BE2C (cell line): ENCODE measurements around the gene ALDH3B2. TPM values are rescaled to one million over a fixed set of nuclear protein-coding genes. Genes with fewer than 3 reads are reported as not detected.
"Not testable (repeated sequence)": the region's sequence is repeated elsewhere in the genome, so short reads cannot be mapped to it uniquely, and the experiment has no call there.

Experiments
- DNase-seq: peaks from one replicate; pipeline ENCODE4 v3.0.0-alpha.2; 2020
- H3K27me3 ChIP-seq: fragments of 250-450 bp; sonication (Bioruptor Pico); 2 replicates; pipeline ENCODE4 v1.5.1; 2020; ENCODE audit warnings: mild to moderate bottlenecking
- H3K36me3 ChIP-seq: fragments of 250-450 bp; sonication (Bioruptor Pico); 2 replicates; pipeline ENCODE4 v1.5.1; 2020; ENCODE audit warnings: mild to moderate bottlenecking
- H3K4me1 ChIP-seq: fragments of 250-450 bp; sonication (Bioruptor Pico); 2 replicates; pipeline ENCODE4 v1.5.1; 2020
- H3K4me3 ChIP-seq: 2 replicates; pipeline ENCODE4 v1.5.1; 2011; ENCODE audit warnings: low read depth, low read length
- H3K9me3 ChIP-seq: fragments of 250-450 bp; sonication (Bioruptor Pico); 2 replicates; pipeline ENCODE4 v1.5.1; 2020
- CTCF ChIP-seq: IDR thresholded peaks from 2 replicates; pipeline ENCODE4 v1.5.1; 2012; ENCODE audit warnings: mild to moderate bottlenecking, low read depth, low read length
- polyA plus RNA-seq: library from polyadenylated mRNA; unstranded; fragments of >200 nt; gene quantifications from one replicate; pipeline ENCODE4 v1.2.1, GENCODE V29; 2012; ENCODE audit warnings: low read depth, missing spikeins; ENCODE audit not compliant: insufficient read length, insufficient read depth

Gene ALDH3B2
- polyA plus RNA-seq = not detected

GRCh38 chr11:67674442-67674871 lies at the start of gene ALDH3B2:
TSS of gene ALDH3B2 (minus strand) at chr11:67674623. CDS start at chr11:67666935, 7,688 bp downstream.
- no peaks in the 10 kb centered on the region; the same call in 1 of the 2 replicates for H3K9me3 ChIP-seq
- H3K27me3 ChIP-seq = peaks cover 45% of the 10 kb centered on the region
- no peak for DNase-seq
- H3K4me1 ChIP-seq = no peaks in the 10 kb centered on the region
- no peaks in the 10 kb centered on the region for H3K36me3 ChIP-seq
- no peak for TF ChIP-seq CTCF
- H3K4me3 ChIP-seq = no peak within 1 kb of the TSS

GRCh38 chr11:67723036-67723435 lies 48.6 kb upstream of the ALDH3B2 start:
- H3K4me3 ChIP-seq, DNase-seq, H3K36me3 ChIP-seq, H3K4me1 ChIP-seq, H3K9me3 ChIP-seq, H3K27me3 ChIP-seq: not testable (repeated sequence)

GRCh38 chr11:67716226-67716625 lies 41.8 kb upstream of the ALDH3B2 start:
- H3K27me3 ChIP-seq, H3K9me3 ChIP-seq, H3K4me3 ChIP-seq, DNase-seq, H3K4me1 ChIP-seq, H3K36me3 ChIP-seq: not testable (repeated sequence)

GRCh38 chr11:67715801-67716200 lies 41.4 kb upstream of the ALDH3B2 start:
- H3K4me1 ChIP-seq, DNase-seq, H3K9me3 ChIP-seq, H3K36me3 ChIP-seq, H3K27me3 ChIP-seq, H3K4me3 ChIP-seq: not testable (repeated sequence)

- not testable (repeated sequence) for H3K4me1 ChIP-seq, H3K36me3 ChIP-seq, H3K4me3 ChIP-seq, H3K27me3 ChIP-seq, H3K9me3 ChIP-seq
- DNase-seq = peak; percentile 62
- peak; percentile 26 for TF ChIP-seq CTCF
Observed at GRCh38 chr11:67713892-67714509, 39.6 kb upstream of the ALDH3B2 start.

- H3K9me3 ChIP-seq, DNase-seq, H3K4me1 ChIP-seq, H3K27me3 ChIP-seq, H3K36me3 ChIP-seq, H3K4me3 ChIP-seq: not testable (repeated sequence)
Observed at GRCh38 chr11:67711676-67712075, 37.3 kb upstream of the ALDH3B2 start.

GRCh38 chr11:67711212-67711611 lies 36.8 kb upstream of the ALDH3B2 start:
- DNase-seq, H3K4me3 ChIP-seq, H3K36me3 ChIP-seq, H3K4me1 ChIP-seq, H3K27me3 ChIP-seq, H3K9me3 ChIP-seq: not testable (repeated sequence)

- not testable (repeated sequence) for H3K4me3 ChIP-seq, H3K36me3 ChIP-seq, H3K4me1 ChIP-seq, H3K27me3 ChIP-seq, H3K9me3 ChIP-seq, DNase-seq
Observed at GRCh38 chr11:67709806-67710205, 35.4 kb upstream of the ALDH3B2 start.

- TF ChIP-seq CTCF = no peak
- H3K4me3 ChIP-seq = no peak overlapping the region
- no peak for DNase-seq
- H3K36me3 ChIP-seq = no peaks in the 10 kb centered on the region
- H3K4me1 ChIP-seq = no peaks in the 10 kb centered on the region
- H3K27me3 ChIP-seq = peaks cover 11% of the 10 kb centered on the region
- no peaks in the 10 kb centered on the region for H3K9me3 ChIP-seq
Observed at GRCh38 chr11:67705264-67705663, 30.8 kb upstream of the ALDH3B2 start.
